SK-MEL-5 (cell line): Measurements from ENCODE around the gene EYA3. TPM values are rescaled to one million over a fixed set of nuclear protein-coding genes. Genes with fewer than 3 reads are reported as not detected.

Source experiments
- DNase-seq: peaks from one replicate; pipeline ENCODE4 v3.0.0-alpha.2; 2016; ENCODE audit warnings: low read depth, low spot score
- in situ Hi-C: cut with HindIII; loops from 2 replicates; pipeline ENCODE4 v1.10.0; 2016; ENCODE audit warnings: low sequenced_read_pairs, high pct_unique_total_duplicates, low pct_unique_long_range_greater_than_20kb
- total RNA-seq: library from RNA; depleted of rRNA; stranded (reverse); fragments of >200 nt; shearing (Covaris generic); gene quantifications from 2 replicates; pipeline ENCODE4 v1.2.3, GENCODE V29; 2014

The EYA3 gene
- total RNA-seq, 1 experiment from 2014 or later, result 20.9 TPM

- DNase-seq, result no peak
- in situ Hi-C loops, result no loop called here
These were observed 125.0 kb downstream of the EYA3 start for GRCh38 chr1:27963393-27963792.

GRCh38 chr1:27961646-27962221 lies 126.7 kb downstream of the EYA3 start:
- peak; percentile 26 for DNase-seq
- in situ Hi-C loops, result no loop called here

GRCh38 chr1:27960762-27961645 lies 127.4 kb downstream of the EYA3 start:
- in situ Hi-C loops, result no loop called here
- no peak for DNase-seq

- in situ Hi-C loops, result no loop called here
- no peak for DNase-seq
These were observed 128.4 kb downstream of the EYA3 start, which contains the start of gene XKR8 for GRCh38 chr1:27959792-27960603. TSS of gene XKR8 (plus strand) at chr1:27959973. CDS start at chr1:27960070, 97 bp downstream.

- in situ Hi-C loops, result no loop called here
These were observed 129.9 kb downstream of the EYA3 start for GRCh38 chr1:27958513-27958912.

GRCh38 chr1:27957655-27958054 lies 130.8 kb downstream of the EYA3 start:
- in situ Hi-C loops, result no loop called here
- no peak for DNase-seq

More at GRCh38 chr1:27958513-27958912, 129.9 kb downstream of the EYA3 start:
- DNase-seq, result no peak

GRCh38 chr1:27956761-27957160 lies 131.6 kb downstream of the EYA3 start:
- DNase-seq, result no peak
- in situ Hi-C loops, result no loop called here

- DNase-seq, result no peak
- in situ Hi-C loops, result no loop called here
These were observed 133.3 kb downstream of the EYA3 start for GRCh38 chr1:27955076-27955475.

GRCh38 chr1:27954186-27954585 lies 134.2 kb downstream of the EYA3 start:
- no peak for DNase-seq
- in situ Hi-C loops, result no loop called here

GRCh38 chr1:27952147-27952546 lies 136.3 kb downstream of the EYA3 start:
- DNase-seq, result no peak
- in situ Hi-C loops, result no loop called here

- in situ Hi-C loops, result no loop called here
- DNase-seq, result no peak
These were observed 137.0 kb downstream of the EYA3 start for GRCh38 chr1:27951396-27951795.

- in situ Hi-C loops, result no loop called here
- DNase-seq, result no peak
These were observed 139.4 kb downstream of the EYA3 start for GRCh38 chr1:27949027-27949426.

- no peak for DNase-seq
- in situ Hi-C loops, result no loop called here
These were observed 143.4 kb downstream of the EYA3 start for GRCh38 chr1:27945020-27945419.

GRCh38 chr1:27941671-27942540 lies 146.5 kb downstream of the EYA3 start:
- in situ Hi-C loops, result no loop called here
- no peak for DNase-seq

- in situ Hi-C loops, result no loop called here
- no peak for DNase-seq
These were observed 147.4 kb downstream of the EYA3 start for GRCh38 chr1:27940870-27941560.

- DNase-seq, result peak; percentile 50
- in situ Hi-C loops, result no loop called here
These were observed 148.1 kb downstream of the EYA3 start for GRCh38 chr1:27940297-27940696.

- no peak for DNase-seq
- in situ Hi-C loops, result no loop called here
These were observed 149.9 kb downstream of the EYA3 start for GRCh38 chr1:27938488-27938887.
